ENCODE results near the gene G2E3. TPM values are rescaled to one million over a fixed set of nuclear protein-coding genes. Genes with fewer than 3 reads are reported as not detected.
"Not testable (repeated sequence)": the region's sequence is repeated elsewhere in the genome, so short reads cannot be mapped to it uniquely, and the experiment has no call there.

G2E3 gene
- total RNA-seq, 2 donors from 2014 or later: 10.3 to 11.9 TPM

- Histone ChIP-seq H3K4me1 (ENCODE audit: control insufficient read depth in 1 of 2, low read depth in 2 of 2) (no peaks in the 10 kb centered on the region), H3K9me3 (no peaks in the 10 kb centered on the region), H3K36me3 (no peaks in the 10 kb centered on the region), H3K27ac (no peak overlapping the region), H3K27me3 (replicated peaks; ENCODE audit: insufficient read depth) (no peaks in the 10 kb centered on the region), H3K4me3 (no peak overlapping the region)
- DNase-seq (ENCODE audit: low spot score) (no peak), ATAC-seq (ENCODE audit: insufficient number of reproducible peaks, low FRiP score, low read depth) (no peak)
- no peak for TF ChIP-seq CTCF (IDR thresholded peaks at IDR 0.05)
These were observed 26.7 kb upstream of the G2E3 start for GRCh38 chr14:30532264-30532663.

DNA sequence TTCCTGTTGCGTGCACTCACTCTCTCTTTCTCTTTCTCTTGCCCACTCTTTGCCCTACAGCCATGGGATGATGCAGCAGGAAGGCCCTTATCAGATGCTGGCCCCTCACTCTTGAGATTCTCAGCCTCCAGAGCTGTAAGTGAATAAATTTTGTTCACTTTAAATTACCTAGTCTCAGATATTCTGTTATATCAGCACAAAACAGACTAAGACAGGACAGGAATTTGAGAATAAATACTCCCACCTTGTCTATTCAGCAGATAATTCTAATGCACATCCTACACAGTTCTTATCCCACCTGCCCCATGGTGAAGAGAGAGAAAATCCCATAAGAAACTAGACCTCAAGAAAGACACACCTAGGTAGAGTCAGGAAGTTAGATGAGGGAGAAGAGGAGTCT lies 25.8 kb upstream of the G2E3 start:
- no peak overlapping the region for H3K4me3 ChIP-seq
- TF ChIP-seq CTCF (IDR thresholded peaks at IDR 0.05): no peak
- no peak overlapping the region for H3K27ac ChIP-seq
- H3K9me3 ChIP-seq: no peaks in the 10 kb centered on the region
- H3K4me1 ChIP-seq (ENCODE audit: control insufficient read depth in 1 of 2, low read depth in 2 of 2): no peaks in the 10 kb centered on the region
- no peaks in the 10 kb centered on the region for H3K27me3 ChIP-seq (replicated peaks; ENCODE audit: insufficient read depth)
- DNase-seq (ENCODE audit: low spot score) (no peak), ATAC-seq (ENCODE audit: insufficient number of reproducible peaks, low FRiP score, low read depth) (no peak)
- H3K36me3 ChIP-seq: no peaks in the 10 kb centered on the region

- no peaks in the 10 kb centered on the region for H3K36me3 ChIP-seq
These were observed 17.6 kb upstream of the G2E3 start for GRCh38 chr14:30541318-30541717.

DNA sequence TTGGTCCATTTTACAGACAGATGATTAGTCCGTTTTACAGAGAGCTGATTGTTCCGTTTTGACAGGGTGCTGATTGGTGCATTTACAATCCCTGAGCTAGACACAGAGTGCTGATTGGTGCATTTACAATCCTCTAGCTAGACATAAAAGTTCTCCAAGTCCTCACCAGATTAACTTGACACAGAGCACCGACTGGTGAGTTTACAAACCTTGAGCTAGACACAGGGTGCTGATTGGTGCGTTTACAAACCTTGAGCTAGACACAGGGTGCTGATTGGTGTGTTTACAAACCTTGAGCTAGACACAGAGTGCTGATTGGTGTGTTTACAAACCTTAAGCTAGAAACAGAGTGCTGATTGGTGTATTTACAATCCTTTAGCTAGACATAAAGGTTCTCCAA lies 12.2 kb upstream of the G2E3 start:
- not testable (repeated sequence) for H3K9me3 ChIP-seq; H3K4me3 ChIP-seq; DNase-seq (ENCODE audit: low spot score); H3K27ac ChIP-seq; H3K4me1 ChIP-seq (ENCODE audit: control insufficient read depth in 1 of 2, low read depth in 2 of 2); H3K27me3 ChIP-seq (replicated peaks; ENCODE audit: insufficient read depth); H3K36me3 ChIP-seq; ATAC-seq (ENCODE audit: insufficient number of reproducible peaks, low FRiP score, low read depth)

More at GRCh38 chr14:30541318-30541717, 17.6 kb upstream of the G2E3 start:
- no peak overlapping the region for H3K4me3 ChIP-seq
- no peak for TF ChIP-seq CTCF (IDR thresholded peaks at IDR 0.05)
- H3K9me3 ChIP-seq: no peaks in the 10 kb centered on the region
- H3K4me1 ChIP-seq (ENCODE audit: control insufficient read depth in 1 of 2, low read depth in 2 of 2): no peaks in the 10 kb centered on the region
- ATAC-seq (ENCODE audit: insufficient number of reproducible peaks, low FRiP score, low read depth): no peak
- no peak overlapping the region for H3K27ac ChIP-seq
- H3K27me3 ChIP-seq (replicated peaks; ENCODE audit: insufficient read depth): no peaks in the 10 kb centered on the region
- DNase-seq (ENCODE audit: low spot score): no peak

DNA sequence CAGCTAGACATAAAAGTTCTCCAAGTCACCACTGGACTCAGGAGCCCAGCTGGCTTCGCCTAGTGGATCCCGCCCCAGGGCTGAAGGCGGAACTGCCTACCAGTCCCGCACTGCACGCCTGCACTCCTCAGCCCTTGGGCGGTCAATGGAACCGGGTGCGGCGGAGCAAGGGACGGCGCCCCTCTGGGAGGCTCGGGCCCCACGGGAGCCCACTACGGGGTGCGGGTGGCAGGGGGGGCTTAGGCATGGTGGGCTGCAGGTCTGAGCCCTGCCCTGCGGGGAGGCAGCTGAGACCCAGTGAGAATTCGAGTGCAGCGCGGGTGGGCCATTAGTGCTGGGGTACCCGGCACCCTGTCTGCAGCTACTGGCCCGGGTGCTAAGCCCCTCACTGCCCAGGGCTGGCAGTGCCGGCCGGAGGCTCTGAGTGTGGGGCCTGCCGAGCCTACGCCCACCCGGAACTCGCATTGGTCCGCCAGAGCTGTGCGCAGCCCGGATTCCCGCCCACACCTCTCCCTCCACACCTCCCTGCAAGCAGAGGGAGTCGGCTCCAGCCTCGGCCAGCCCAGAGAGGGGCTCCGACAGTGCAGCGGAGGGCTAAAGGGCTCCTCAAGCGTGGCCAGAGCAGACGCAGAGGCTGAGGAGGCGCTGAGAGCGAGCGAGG lies 11.4 kb upstream of the G2E3 start:
- Histone ChIP-seq H3K4me3 (no peak overlapping the region), H3K36me3 (no peaks in the 10 kb centered on the region), H3K4me1 (ENCODE audit: control insufficient read depth in 1 of 2, low read depth in 2 of 2) (no peaks in the 10 kb centered on the region), H3K27ac (no peak overlapping the region), H3K9me3 (no peaks in the 10 kb centered on the region), H3K27me3 (replicated peaks; ENCODE audit: insufficient read depth) (no peaks in the 10 kb centered on the region)
- no peak for TF ChIP-seq CTCF (IDR thresholded peaks at IDR 0.05)
- DNase-seq (ENCODE audit: low spot score) (no peak), ATAC-seq (ENCODE audit: insufficient number of reproducible peaks, low FRiP score, low read depth) (no peak)

- DNase-seq (ENCODE audit: low spot score) (no peak), ATAC-seq (ENCODE audit: insufficient number of reproducible peaks, low FRiP score, low read depth) (no peak)
- no peaks in the 10 kb centered on the region for H3K27me3 ChIP-seq (replicated peaks; ENCODE audit: insufficient read depth)
- no peaks in the 10 kb centered on the region for H3K36me3 ChIP-seq
- H3K4me3 ChIP-seq: no peak overlapping the region
- no peak for TF ChIP-seq CTCF (IDR thresholded peaks at IDR 0.05)
- no peaks in the 10 kb centered on the region for H3K9me3 ChIP-seq
- no peak overlapping the region for H3K27ac ChIP-seq
- H3K4me1 ChIP-seq (ENCODE audit: control insufficient read depth in 1 of 2, low read depth in 2 of 2): no peaks in the 10 kb centered on the region
These were observed 8.6 kb upstream of the G2E3 start for GRCh38 chr14:30550335-30550734.

Measured in thoracic aorta (tissue), 2 donors.